Stimulated activated CD4-positive, alpha-beta T cell treated with anti-CD3 and anti-CD28 coated beads, Interleukin-12 subunit alpha, Interleukin-12 subunit beta, amount 100 ng/mL, for 48 hours (primary cell): ENCODE data around the gene MSRB1.
"Not testable (repeated sequence)": the region's sequence is repeated elsewhere in the genome, so short reads cannot be mapped to it uniquely, and the experiment has no call there.

Source experiments
- DNase-seq, 3 donors: peaks; one replicate each; pipeline ENCODE4 v3.0.0-alpha.2; 2020; ENCODE audit warnings: low read depth in 2 of 3, low spot score in 1 of 3

Gene MSRB1

DNA sequence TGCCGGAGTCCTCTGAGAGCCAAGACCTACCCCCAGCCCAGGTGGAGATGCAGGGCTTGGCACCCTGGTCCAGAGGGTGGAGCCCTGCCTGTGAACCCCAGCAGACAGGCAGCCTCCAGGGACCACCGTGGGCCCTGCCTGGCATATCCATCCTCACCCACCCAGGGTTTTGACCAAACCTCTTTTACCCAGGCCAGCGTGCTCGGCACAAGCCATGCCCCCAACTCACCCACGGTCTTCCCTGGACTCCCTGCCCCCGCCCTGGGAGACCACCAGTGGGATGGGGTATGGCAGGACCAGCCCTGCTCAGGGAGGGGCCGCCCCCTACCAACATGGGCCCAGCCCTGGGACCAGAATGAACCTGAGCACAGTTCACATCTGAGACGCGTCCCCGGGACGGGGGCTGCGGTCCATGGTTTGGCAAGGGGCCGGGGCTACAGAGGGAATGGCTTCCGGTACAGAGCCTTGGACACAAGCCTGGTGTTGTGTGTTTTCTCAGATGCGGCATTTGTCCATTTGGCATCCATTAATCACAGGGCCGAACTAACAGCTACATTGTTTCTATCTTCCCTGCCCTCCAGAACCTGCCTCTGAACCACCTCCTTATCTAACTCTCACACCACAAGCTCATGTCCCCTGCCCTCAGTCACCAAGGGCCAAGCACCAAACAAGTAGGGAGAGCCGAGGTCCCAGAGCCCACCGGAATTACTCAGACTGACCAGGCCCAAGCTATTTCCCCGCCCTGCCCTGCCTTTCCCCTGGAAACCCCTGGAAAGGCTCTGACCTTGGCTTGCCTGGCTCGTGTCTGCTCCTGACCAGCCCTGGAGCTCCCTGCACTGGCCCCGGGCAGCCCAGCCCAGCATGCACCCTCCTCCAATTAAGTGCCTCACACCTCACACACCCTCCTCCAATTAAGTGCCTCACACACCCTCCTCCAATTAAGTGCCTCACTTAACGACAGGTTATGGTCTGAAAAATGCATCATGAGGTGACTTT lies 38.9 kb downstream of the MSRB1 start:
- no peak for DNase-seq

DNA sequence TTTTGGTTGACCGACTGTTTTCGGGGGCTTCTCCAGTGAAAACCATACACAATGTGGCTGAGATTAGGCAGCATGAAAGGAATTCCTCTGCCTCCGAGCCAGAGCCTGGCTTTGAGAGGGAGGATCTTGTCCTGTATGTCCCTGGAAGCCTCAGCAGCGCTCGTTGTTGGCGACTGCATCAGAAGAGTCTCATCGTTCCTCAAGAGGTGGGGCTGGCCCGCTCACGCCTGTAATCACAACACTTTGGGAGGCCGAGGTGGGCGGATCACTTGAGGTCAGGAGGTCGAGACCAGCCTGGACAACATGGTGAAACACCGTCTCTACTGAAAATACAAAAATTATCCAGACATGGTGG lies 39.8 kb downstream of the MSRB1 start:
- no peak for DNase-seq

- DNase-seq: no peak
Measured at GRCh38 chr16:1902547-1903219, 40.3 kb downstream of the MSRB1 start.

DNA sequence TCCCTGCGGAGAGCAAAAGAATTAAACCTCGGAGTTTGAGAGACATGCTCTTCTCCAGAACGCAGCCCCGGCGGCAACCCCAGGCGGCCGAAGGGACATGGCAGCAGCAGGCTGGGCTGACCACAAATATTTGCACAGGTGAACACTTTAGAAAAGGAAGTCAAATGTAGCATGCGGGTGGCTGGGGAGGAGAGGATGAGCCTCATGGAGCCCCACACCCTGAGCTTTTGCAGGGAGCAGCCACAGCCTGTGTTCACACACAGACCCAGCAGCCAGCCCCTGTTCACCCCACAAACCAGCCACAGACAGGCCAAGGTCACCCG lies 42.6 kb downstream of the MSRB1 start:
- DNase-seq: no peak

GRCh38 chr16:1899641-1900451 lies 43.2 kb downstream of the MSRB1 start:
- DNase-seq: no peak

DNA sequence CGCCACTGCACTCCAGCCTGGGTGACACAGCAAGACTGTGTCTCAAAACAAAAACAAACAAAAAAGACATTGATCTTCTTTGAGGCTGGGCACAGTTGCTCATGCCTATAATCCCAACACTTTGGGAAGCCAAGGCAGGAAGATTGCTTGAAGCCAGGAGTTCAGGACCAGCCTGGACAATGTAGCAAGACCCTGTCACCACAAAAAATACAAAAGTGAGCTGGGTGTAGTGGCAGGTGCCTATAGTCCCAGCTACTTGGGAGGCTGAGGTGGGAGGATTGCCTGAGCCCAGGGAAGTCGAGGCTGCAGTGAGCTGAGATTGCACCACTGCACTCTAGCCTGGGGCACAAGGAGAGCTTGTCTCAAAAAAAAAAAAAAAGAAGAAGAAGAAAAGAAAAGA lies 45.3 kb downstream of the MSRB1 start:
- DNase-seq: not testable (repeated sequence)

DNA sequence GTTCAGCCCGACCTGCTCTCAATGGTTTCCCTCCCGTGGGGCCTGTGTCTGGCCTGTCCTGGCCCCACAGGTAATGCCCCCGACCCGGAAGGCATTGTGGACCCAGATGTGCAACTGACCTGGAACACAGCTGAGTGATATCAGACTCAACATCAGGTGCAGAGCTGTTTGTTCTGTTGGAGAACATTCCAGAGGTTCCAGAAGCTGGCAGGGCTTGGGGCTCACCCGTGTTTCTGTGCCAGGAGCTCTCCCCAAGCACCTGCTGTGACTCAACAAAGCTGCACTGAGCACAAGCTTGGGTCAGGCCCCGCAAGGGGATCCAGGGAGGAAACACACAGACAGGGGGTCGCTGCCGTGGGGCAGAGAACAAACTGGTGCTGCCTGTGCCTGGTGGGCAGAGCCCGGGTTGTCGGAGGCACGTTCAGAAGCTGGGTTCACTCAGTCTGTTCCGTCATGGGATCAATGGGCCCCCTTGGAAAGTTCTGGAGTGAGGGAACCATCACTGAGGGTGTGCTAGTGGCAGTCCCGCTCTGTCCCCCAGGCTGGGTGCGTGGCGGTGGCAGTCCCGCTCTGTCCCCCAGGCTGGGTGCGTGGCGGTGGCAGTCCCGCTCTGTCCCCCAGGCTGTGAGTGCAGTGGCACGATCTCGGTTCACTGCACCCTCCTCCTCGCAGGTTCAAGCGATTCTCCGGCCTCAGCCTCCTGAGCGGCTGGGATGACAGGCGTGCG lies 46.9 kb downstream of the MSRB1 start:
- DNase-seq: no peak

DNA sequence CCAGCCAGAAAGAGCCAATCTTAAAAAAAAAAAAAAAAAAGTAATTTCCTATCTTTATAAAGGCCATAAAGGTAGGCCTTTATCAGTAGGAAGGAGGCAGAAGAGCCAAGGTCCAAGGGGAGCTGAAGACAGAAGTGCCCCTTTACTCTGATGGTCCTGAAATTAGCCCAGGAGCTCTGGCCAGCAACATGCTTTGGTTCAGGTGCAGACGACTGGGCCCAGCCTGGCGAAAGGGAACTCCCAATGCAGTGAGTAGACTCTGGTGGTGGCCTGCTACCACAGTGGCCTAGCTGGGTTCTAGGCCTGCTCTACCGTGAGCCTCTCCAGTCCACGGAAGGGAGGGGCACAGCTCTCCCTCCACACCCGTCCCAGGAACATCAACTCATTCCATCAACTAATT lies 47.9 kb downstream of the MSRB1 start:
- no peak for DNase-seq

DNA sequence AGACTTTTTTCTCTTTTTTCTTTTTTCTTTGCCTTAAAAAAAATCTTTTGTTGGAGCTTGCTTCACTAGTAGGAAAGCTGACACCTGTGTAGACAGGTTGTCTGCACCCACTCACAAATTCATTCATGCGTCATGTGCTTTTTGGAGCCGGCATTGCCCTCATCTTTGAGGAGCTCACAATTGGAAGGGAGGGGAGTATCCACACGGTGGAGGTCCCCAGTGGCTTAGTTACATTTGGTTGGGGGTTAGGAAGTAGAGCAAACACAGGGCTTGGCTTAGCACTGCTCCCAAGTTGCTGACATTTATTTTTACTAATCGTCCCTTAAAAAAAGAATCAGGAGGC lies 52.3 kb downstream of the MSRB1 start:
- DNase-seq: no peak

DNA sequence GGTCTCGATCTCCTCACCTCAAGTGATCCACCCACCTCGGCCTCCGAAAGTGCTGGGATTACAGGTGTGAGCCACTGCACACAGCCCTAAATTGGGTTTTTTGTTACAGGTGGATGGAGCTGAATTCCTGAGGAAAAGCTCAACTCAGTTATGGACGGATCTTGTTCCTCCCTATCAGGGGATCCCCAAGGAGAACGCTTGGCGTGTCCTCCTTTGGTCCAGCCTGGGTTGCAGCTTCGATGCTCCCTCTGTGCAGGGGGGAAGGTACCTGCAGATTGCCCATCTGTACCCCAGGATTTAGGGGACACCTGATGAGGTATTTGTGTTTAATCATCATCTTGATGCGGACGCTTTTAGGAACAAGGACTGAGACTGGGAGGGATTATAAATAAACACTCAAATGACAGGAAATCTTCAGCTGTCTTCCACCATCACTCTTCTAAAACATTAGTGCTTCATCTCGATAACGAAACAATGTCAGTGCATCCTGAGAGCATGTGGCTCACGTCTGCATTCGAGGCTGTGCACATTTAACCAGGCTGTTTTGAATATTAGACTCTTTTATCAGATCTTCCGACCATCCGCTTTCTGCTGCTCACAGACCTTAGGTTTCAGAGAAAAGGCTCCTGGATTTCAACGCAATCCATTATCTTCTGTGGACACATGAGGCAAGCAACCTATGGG lies 52.8 kb downstream of the MSRB1 start:
- DNase-seq: no peak
